Measurements from ENCODE around the gene SPIRE2. TPM values are rescaled to one million over a fixed set of nuclear protein-coding genes. Genes with fewer than 3 reads are reported as not detected.

The SPIRE2 gene
- total and polyA plus RNA-seq, 2 of the 4 experiments (the other 2 are of a cell fraction): 0.72 to 1.9 TPM

GRCh38 chr16:89795676-89796075, 32.6 kb upstream of the SPIRE2 start:
- DNase-seq: no peak
- intact Hi-C loops (cut with micrococcal nuclease) (no loop called here), in situ Hi-C loops (cut with MboI; ENCODE audit: low sequenced_read_pairs) (no loop called here), dilution Hi-C loops (cut with HindIII; ENCODE audit: low sequenced_read_pairs, unreplicated experiment) (no loop called here)
- TF ChIP-seq RCOR1 (IDR thresholded peaks at IDR 0.05; ENCODE audit: insufficient replicate concordance, low read length) (no peak), ELK1 (IDR thresholded peaks at IDR 0.05; ENCODE audit: borderline replicate concordance, low read depth, low read length) (no peak), RFX5 (IDR thresholded peaks at IDR 0.05; ENCODE audit: low read depth, low read length) (no peak), SMC3 (IDR thresholded peaks at IDR 0.05; ENCODE audit: low read depth, low read length) (no peak), MXI1 (IDR thresholded peaks at IDR 0.05; ENCODE audit: borderline replicate concordance, low read depth, low read length) (no peak), FOS (IDR thresholded peaks at IDR 0.05; ENCODE audit: low read depth, low read length) (no peak), POLR2A (IDR thresholded peaks at IDR 0.05; ENCODE audit: low read depth, low read length) (no peak), MAZ (IDR thresholded peaks at IDR 0.05; ENCODE audit: borderline replicate concordance, low read depth, low read length) (no peak), CTCF (conservative IDR thresholded peaks at IDR 0.05; ENCODE audit: low read depth, low read length) (no peak), NFE2L2 (IDR thresholded peaks at IDR 0.05; ENCODE audit: low read depth, low read length) (no peak)
- Histone ChIP-seq H2BK15ac (ENCODE audit: low read depth, low read length) (no peak overlapping the region), H3K9me3 (ENCODE audit: control insufficient read depth, insufficient read depth, low read length) (no peaks in the 10 kb centered on the region), H2AK9ac (replicated peaks; ENCODE audit: low read depth, low read length, poor library complexity) (no peak overlapping the region), H4K5ac (ENCODE audit: low read depth, low read length) (no peak overlapping the region), H3K9ac (ENCODE audit: low read depth, low read length) (no peak overlapping the region), H3K18ac (ENCODE audit: low read depth, low read length) (no peak overlapping the region), H2BK20ac (ENCODE audit: low read depth, low read length) (no peak overlapping the region), H2AFZ (replicated peaks; ENCODE audit: low read length, poor library complexity) (no peak overlapping the region), H3K4ac (ENCODE audit: low read depth, low read length) (no peak overlapping the region), H3K23ac (ENCODE audit: low read depth, low read length) (no peak overlapping the region), H4K8ac (ENCODE audit: low read depth in 2 of 2, low read length in 2 of 2) (no peak overlapping the region), H2AK5ac (ENCODE audit: low read depth, low read length) (no peak overlapping the region), H3K36me3 (ENCODE audit: control insufficient read depth, insufficient read depth, low read length) (peaks cover 23% of the 10 kb centered on the region), H3K4me1 (ENCODE audit: control insufficient read depth, insufficient read depth, low read length) (no peaks in the 10 kb centered on the region), H3K14ac (replicated peaks; ENCODE audit: low read depth, low read length) (no peak overlapping the region), H4K20me1 (ENCODE audit: insufficient read depth, low read length) (no peaks in the 10 kb centered on the region; the same call in none of the 2 replicates), H3K9me1 (ENCODE audit: insufficient read depth, low read length) (no peaks in the 10 kb centered on the region), H3K27ac (ENCODE audit: insufficient read depth, low read length) (no peak overlapping the region), H3K27me3 (ENCODE audit: control insufficient read depth, insufficient read depth, low read length) (no peaks in the 10 kb centered on the region), H2BK120ac (ENCODE audit: low read depth, low read length) (no peak overlapping the region), H3K79me1 (ENCODE audit: low read depth in 1 of 2, low read length in 2 of 2) (peaks cover 4 to 9% of the 10 kb centered on the region in 2 experiments; a peak in 2 of 4 replicates), H3K4me2 (ENCODE audit: low read depth, low read length) (no peak overlapping the region), H3K4me3 (ENCODE audit: insufficient read depth, low read depth, low read length) (no peak overlapping the region), H3K56ac (ENCODE audit: extremely low read depth, insufficient read depth, low read length) (no peak overlapping the region), H2BK5ac (ENCODE audit: low read depth, low read length, poor library complexity, severe bottlenecking) (no peak overlapping the region), H4K91ac (ENCODE audit: insufficient read depth, low read depth, low read length) (no peak overlapping the region)
- ATAC-seq (ENCODE audit: low read depth): no peak
- WGBS, 2 experiments (ENCODE audit: extremely low coverage in 2 of 2, insufficient read length in 1 of 2): no CpG with 5 or more reads among the region's 5 CpGs
- CTCF ChIA-PET: no interaction called here
- POLR2A ChIA-PET (ENCODE audit: unreplicated experiment): no interaction called here
- no TSS peak for BruUV-seq (replicated peaks)

All from IMR-90 (cell line).